Esophagus squamous epithelium (tissue), 5 donors: ENCODE measurements around the gene DCAF10. TPM values are rescaled to one million over a fixed set of nuclear protein-coding genes. Genes with fewer than 3 reads are reported as not detected.
A peak's percentile ranks its signal among the peaks of the same experiment; 100 is the strongest.

Source experiments
- DNase-seq: peaks from one replicate; lab custom pipeline; 2025; lab: John Stamatoyannopoulos, UW
- H3K27ac ChIP-seq, 4 donors: fragments of 200-600 bp; sonication (generic); one replicate each; pipeline ENCODE4 v1.5.1; 2016 to 2019; ENCODE audit warnings: mild to moderate bottlenecking in 1 of 4
- H3K27me3 ChIP-seq, 4 donors: fragments of 200-600 bp; sonication (generic); 1 replicate in 3 of 4; 2 replicates in 1 of 4; pipeline versions ENCODE4 v1.5.1 to v1.6.0; 2017 to 2021; ENCODE audit warnings: antibody characterized with exemption in 1 of 4
- H3K36me3 ChIP-seq, 3 donors: fragments of 200-600 bp; sonication (generic); one replicate each; pipeline ENCODE4 v1.5.1; 2016 to 2019
- H3K4me1 ChIP-seq, 3 donors: fragments of 200-600 bp; sonication (generic); one replicate each; pipeline ENCODE4 v1.5.1; 2017 to 2019
- H3K4me3 ChIP-seq, 4 donors: fragments of 200-600 bp; sonication (generic); 1 replicate in 3 of 4; 2 replicates in 1 of 4; pipeline ENCODE4 v1.5.1; 2016 to 2019; ENCODE audit warnings: mild to moderate bottlenecking in 2 of 4, moderate library complexity in 1 of 4
- H3K9me3 ChIP-seq, 3 donors: fragments of 200-600 bp; sonication (generic); one replicate each; pipeline ENCODE4 v1.5.1; 2016 to 2019
- CTCF ChIP-seq, 6 experiments: fragments of 450-650 bp in 4 of 6; fragments of 200-600 bp in 2 of 6; sonication (generic) in 2 of 6; IDR thresholded peaks; one replicate each; pipeline ENCODE4 v1.5.1; 2016 to 2019; ENCODE audit warnings: antibody characterized with exemption in 6 of 6, mild to moderate bottlenecking in 4 of 6, moderate library complexity in 4 of 6
- POLR2A ChIP-seq, 4 donors: fragments of 450-650 bp; IDR thresholded peaks; one replicate each; pipeline ENCODE4 v1.6.1; 2017; ENCODE audit warnings: antibody characterized with exemption in 4 of 4, mild to moderate bottlenecking in 4 of 4, moderate library complexity in 3 of 4
- WGBS, 2 donors: methylation state at CpG; one replicate each; pipeline ENCODE4 v1.1.5; 2018; 5-methylcytosine and 5-hydroxymethylcytosine counted together
- intact Hi-C: fragments of 100-400 bp; cut with DNase I; formaldehyde crosslinking; loops from one replicate; pipeline ENCODE4 v1.15.0; 2022
- total RNA-seq, 4 donors: library from RNA; depleted of rRNA; stranded (reverse); fragments of >200 nt; gene quantifications; one replicate each; pipeline ENCODE4 v1.1.0, GENCODE V29; 2016
- donor health status: DM: yes; HTN: yes; CAD: no.

Gene DCAF10
- total RNA-seq, 4 donors from 2014 or later: 12.0 to 22.9 (median 17.6) TPM

- 53 to 70% methylated on average over 4 of the region's 4 CpGs for WGBS, 2 donors
- intact Hi-C loops: no loop called here
- Histone ChIP-seq H3K27me3 (no peaks in the 10 kb centered on the region), H3K4me3 (no peak overlapping the region), H3K9me3 (no peaks in the 10 kb centered on the region), H3K27ac (no peak overlapping the region), H3K36me3 (peaks cover 0 to 41% (median 0%) of the 10 kb centered on the region in 3 donors), H3K4me1 (peaks cover 0 to 8% (median 0%) of the 10 kb centered on the region in 3 donors)
- TF ChIP-seq POLR2A (IDR thresholded peaks at IDR 0.05) (no peak), CTCF (IDR thresholded peaks at IDR 0.05) (no peak)
- DNase-seq: no peak
Observed at GRCh38 chr9:37840560-37841194, 40.1 kb downstream of the DCAF10 start.

DNA sequence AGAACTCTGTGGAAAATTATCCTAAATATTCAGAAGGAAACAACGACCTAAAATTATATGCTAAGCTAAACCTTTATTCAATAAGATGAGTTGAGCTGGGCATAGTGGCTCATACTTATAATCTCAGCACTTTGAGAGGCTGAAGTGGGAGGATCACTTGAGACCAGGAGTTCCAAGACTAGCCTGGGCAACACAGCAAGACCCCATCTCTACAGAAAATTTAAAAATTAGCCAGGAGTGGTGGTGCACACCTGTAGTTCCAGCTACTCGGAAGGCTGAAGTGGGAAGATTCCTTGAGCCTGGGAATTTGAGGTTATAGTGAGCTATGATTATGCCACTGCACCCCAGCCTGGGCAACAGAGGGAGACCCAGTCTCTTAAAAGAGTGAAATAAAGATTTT lies 51.6 kb downstream of the DCAF10 start:
- intact Hi-C loops: no loop called here
- no peak overlapping the region for H3K27ac ChIP-seq
- 93 to 100% methylated on average over 2 of the region's 2 CpGs for WGBS, 2 donors
- TF ChIP-seq CTCF (IDR thresholded peaks at IDR 0.05): no peak
- TF ChIP-seq POLR2A (IDR thresholded peaks at IDR 0.05): no peak
- H3K27me3 ChIP-seq: no peaks in the 10 kb centered on the region
- H3K4me1 ChIP-seq: no peaks in the 10 kb centered on the region
- peaks cover 0 to 39% (median 0%) of the 10 kb centered on the region in 3 donors for H3K36me3 ChIP-seq
- no peak overlapping the region for H3K4me3 ChIP-seq
- H3K9me3 ChIP-seq: no peaks in the 10 kb centered on the region
- DNase-seq: no peak

GRCh38 chr9:37856551-37856950 lies 56.0 kb downstream of the DCAF10 start:
- H3K27me3 ChIP-seq: no peaks in the 10 kb centered on the region
- intact Hi-C loops: no loop called here
- peaks cover 8 to 77% (median 11%) of the 10 kb centered on the region in 3 donors for H3K36me3 ChIP-seq

GRCh38 chr9:37859043-37859442 lies 58.4 kb downstream of the DCAF10 start:
- Histone ChIP-seq H3K36me3 (peaks cover 9 to 88% (median 12%) of the 10 kb centered on the region in 3 donors), H3K27me3 (no peaks in the 10 kb centered on the region), H3K27ac (no peak overlapping the region), H3K4me3 (no peak overlapping the region), H3K4me1 (no peaks in the 10 kb centered on the region), H3K9me3 (no peaks in the 10 kb centered on the region)
- WGBS, 2 donors: 79 to 94% methylated on average over 1 of the region's 1 CpG
- intact Hi-C loops: no loop called here
- no peak for DNase-seq
- TF ChIP-seq CTCF (IDR thresholded peaks at IDR 0.05): peak in 1 of 6 experiments; percentile 20
- no peak for TF ChIP-seq POLR2A (IDR thresholded peaks at IDR 0.05)

More at GRCh38 chr9:37856551-37856950, 56.0 kb downstream of the DCAF10 start:
- Histone ChIP-seq H3K4me3 (no peak overlapping the region), H3K27ac (no peak overlapping the region), H3K4me1 (no peaks in the 10 kb centered on the region), H3K9me3 (no peaks in the 10 kb centered on the region)
- TF ChIP-seq POLR2A (IDR thresholded peaks at IDR 0.05) (no peak), CTCF (IDR thresholded peaks at IDR 0.05) (no peak)
- WGBS, 2 donors: 100% methylated on average over 1 of the region's 1 CpG
- DNase-seq: no peak

- no peaks in the 10 kb centered on the region for H3K9me3 ChIP-seq
- 67 to 87% methylated on average over 3 of the region's 3 CpGs for WGBS, 2 donors
- TF ChIP-seq POLR2A (IDR thresholded peaks at IDR 0.05) (no peak), CTCF (IDR thresholded peaks at IDR 0.05) (no peak)
- no peak for DNase-seq
- no peaks in the 10 kb centered on the region for H3K4me1 ChIP-seq
- no peak overlapping the region for H3K27ac ChIP-seq
- H3K36me3 ChIP-seq: peaks cover 9 to 77% (median 12%) of the 10 kb centered on the region in 3 donors
- H3K4me3 ChIP-seq: no peak overlapping the region
- intact Hi-C loops: no loop called here
- H3K27me3 ChIP-seq: no peaks in the 10 kb centered on the region
Observed at GRCh38 chr9:37862530-37862929, 61.9 kb downstream of the DCAF10 start.
